Smooth muscle cell (in vitro differentiated cells): ENCODE measurements around the gene DDX4. TPM values are rescaled to one million over a fixed set of nuclear protein-coding genes. Genes with fewer than 3 reads are reported as not detected.
"Not testable (repeated sequence)": the region's sequence is repeated elsewhere in the genome, so short reads cannot be mapped to it uniquely, and the experiment has no call there.

Experiments used
- DNase-seq: peaks from one replicate; lab custom pipeline; 2025; ENCODE audit not compliant: unreplicated experiment; lab: John Stamatoyannopoulos, UW
- H2AFZ ChIP-seq: fragments of 200-600 bp; sonication (generic); 2 replicates; pipeline ENCODE4 v1.6.0; 2016; ENCODE audit warnings: antibody characterized with exemption, low read depth, mild to moderate bottlenecking
- H3F3A ChIP-seq: fragments of 200-600 bp; sonication (generic); 2 replicates; pipeline ENCODE4 v1.6.0; 2017; ENCODE audit warnings: antibody characterized with exemption, low read depth
- H3K27ac ChIP-seq: fragments of 200-600 bp; sonication (generic); 2 replicates; pipeline ENCODE4 v1.5.1; 2016; ENCODE audit warnings: low read depth, mild to moderate bottlenecking
- H3K27me3 ChIP-seq: fragments of 200-600 bp; sonication (generic); 2 replicates; pipeline ENCODE4 v1.6.1; 2016; ENCODE audit warnings: low read depth, mild to moderate bottlenecking
- H3K36me3 ChIP-seq: fragments of 200-600 bp; sonication (generic); 2 replicates; pipeline ENCODE4 v1.5.1; 2016; ENCODE audit warnings: low read depth
- H3K4me1 ChIP-seq: fragments of 200-600 bp; sonication (generic); 2 replicates; pipeline ENCODE4 v1.5.1; 2016; ENCODE audit warnings: low read depth
- H3K4me2 ChIP-seq: fragments of 200-600 bp; sonication (generic); 2 replicates; pipeline ENCODE4 v1.6.0; 2016; ENCODE audit warnings: mild to moderate bottlenecking
- H3K4me3 ChIP-seq: fragments of 200-600 bp; sonication (generic); 2 replicates; pipeline ENCODE4 v1.5.1; 2016; ENCODE audit warnings: mild to moderate bottlenecking
- H3K79me2 ChIP-seq: fragments of 200-600 bp; sonication (generic); 2 replicates; pipeline ENCODE4 v1.6.0; 2016; ENCODE audit warnings: low read depth, mild to moderate bottlenecking
- H3K9ac ChIP-seq: fragments of 200-600 bp; sonication (generic); 2 replicates; pipeline ENCODE4 v1.6.0; 2016; ENCODE audit warnings: low read depth
- H3K9me3 ChIP-seq: fragments of 200-600 bp; sonication (generic); replicated peaks from 2 replicates; pipeline ENCODE4 v1.5.1; 2016; ENCODE audit warnings: low read depth
- H4K20me1 ChIP-seq: fragments of 200-600 bp; sonication (generic); 2 replicates; pipeline ENCODE4 v1.6.0; 2016; ENCODE audit warnings: low read depth
- WGBS: methylation state at CpG from one replicate; pipeline ENCODE4 v1.1.7; 2016; ENCODE audit warnings: low lambda C conversion rate; 5-methylcytosine and 5-hydroxymethylcytosine counted together
- polyA plus RNA-seq: library from polyadenylated mRNA; unstranded; fragments of >200 nt; fragmentation: Nextera tagmentation; extraction: Ambion mirVana; gene quantifications from 2 replicates; pipeline ENCODE4 v1.2.1, GENCODE V29; 2016
- total RNA-seq: library from RNA; depleted of rRNA; stranded (reverse); fragments of >200 nt; gene quantifications from 2 replicates; pipeline ENCODE4 v1.2.3, GENCODE V29; 2014
- TF ChIP-seq, protein P1 (sequence below): fragments of 200-600 bp; sonication (generic); IDR thresholded peaks from 2 replicates; pipeline ENCODE4 v1.5.1; 2017; ENCODE audit warnings: borderline replicate concordance, mild to moderate bottlenecking, antibody characterized with exemption; ENCODE audit not compliant: insufficient read depth, poor library complexity, severe bottlenecking

DDX4 gene
- total and polyA plus RNA-seq, 2 experiments from 2014 or later, result 0.09 TPM; not detected in 1

DNA sequence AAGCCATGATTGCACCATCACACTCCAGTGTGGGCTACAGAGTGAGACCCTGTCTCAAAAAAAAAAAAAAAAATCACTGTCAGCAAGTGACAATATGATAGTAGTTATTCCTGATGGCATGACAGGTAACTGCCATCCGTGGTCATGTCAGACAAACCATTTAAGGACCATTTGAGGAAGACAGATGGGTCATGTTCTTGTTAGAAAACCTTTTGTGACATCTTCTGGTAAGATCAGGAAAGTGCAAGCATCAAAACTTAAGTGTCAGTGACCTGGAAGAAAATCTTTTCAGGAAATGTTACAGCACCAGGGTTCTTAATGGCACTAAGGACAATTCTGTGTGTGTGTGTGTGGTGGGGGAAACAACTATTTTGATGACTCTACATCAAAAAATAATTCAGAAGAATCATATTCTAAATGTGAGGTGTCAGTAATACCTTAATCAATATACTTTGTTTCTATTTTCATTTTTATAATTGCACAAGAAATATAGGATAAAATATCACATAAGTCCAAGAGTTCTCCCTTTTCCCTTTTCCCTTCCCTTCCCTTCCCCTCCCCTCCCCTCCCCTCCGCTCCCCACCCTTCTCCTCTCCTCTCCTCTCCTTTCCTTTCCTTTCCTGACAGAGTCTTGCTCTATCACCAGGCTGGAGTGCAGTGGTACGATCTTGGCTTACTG, 43.6 kb upstream of the DDX4 start:
- no peak for DNase-seq
- Histone ChIP-seq H3F3A (no peaks in the 10 kb centered on the region), H3K36me3 (no peaks in the 10 kb centered on the region), H3K9me3 (no peaks in the 10 kb centered on the region), H3K27ac (no peak overlapping the region), H2AFZ (no peak overlapping the region), H3K4me1 (no peaks in the 10 kb centered on the region), H3K4me3 (no peak overlapping the region), H3K79me2 (peaks cover 3% of the 10 kb centered on the region), H3K9ac (no peak overlapping the region), H3K4me2 (no peak overlapping the region), H3K27me3 (no peaks in the 10 kb centered on the region), H4K20me1 (peaks cover 1% of the 10 kb centered on the region)
- WGBS, result 79% methylated on average over 2 of the region's 3 CpGs
- TF ChIP-seq, protein P1, sequence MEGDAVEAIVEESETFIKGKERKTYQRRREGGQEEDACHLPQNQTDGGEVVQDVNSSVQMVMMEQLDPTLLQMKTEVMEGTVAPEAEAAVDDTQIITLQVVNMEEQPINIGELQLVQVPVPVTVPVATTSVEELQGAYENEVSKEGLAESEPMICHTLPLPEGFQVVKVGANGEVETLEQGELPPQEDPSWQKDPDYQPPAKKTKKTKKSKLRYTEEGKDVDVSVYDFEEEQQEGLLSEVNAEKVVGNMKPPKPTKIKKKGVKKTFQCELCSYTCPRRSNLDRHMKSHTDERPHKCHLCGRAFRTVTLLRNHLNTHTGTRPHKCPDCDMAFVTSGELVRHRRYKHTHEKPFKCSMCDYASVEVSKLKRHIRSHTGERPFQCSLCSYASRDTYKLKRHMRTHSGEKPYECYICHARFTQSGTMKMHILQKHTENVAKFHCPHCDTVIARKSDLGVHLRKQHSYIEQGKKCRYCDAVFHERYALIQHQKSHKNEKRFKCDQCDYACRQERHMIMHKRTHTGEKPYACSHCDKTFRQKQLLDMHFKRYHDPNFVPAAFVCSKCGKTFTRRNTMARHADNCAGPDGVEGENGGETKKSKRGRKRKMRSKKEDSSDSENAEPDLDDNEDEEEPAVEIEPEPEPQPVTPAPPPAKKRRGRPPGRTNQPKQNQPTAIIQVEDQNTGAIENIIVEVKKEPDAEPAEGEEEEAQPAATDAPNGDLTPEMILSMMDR, result peak; percentile 38

DNA sequence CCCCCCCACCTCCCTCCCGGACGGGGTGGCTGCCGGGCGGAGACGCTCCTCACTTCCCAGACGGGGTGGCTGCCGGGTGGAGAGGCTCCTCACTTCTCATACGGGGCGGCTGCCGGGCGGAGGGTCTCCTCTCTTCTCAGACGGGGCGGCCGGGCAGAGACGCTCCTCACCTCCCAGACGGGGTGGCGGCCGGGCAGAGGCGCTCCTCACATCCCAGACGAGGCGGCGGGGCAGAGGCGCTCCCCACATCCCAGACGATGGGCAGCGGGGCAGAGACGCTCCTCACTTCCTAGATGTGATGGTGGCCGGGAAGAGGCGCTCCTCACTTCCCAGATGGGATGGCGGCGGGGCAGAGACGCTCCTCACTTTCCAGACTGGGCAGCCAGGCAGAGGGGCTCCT, 41.2 kb upstream of the DDX4 start:
- H3K27ac ChIP-seq, DNase-seq: not testable (repeated sequence)
- WGBS, result over 99% methylated on average over 25 of the region's 31 CpGs

DNA sequence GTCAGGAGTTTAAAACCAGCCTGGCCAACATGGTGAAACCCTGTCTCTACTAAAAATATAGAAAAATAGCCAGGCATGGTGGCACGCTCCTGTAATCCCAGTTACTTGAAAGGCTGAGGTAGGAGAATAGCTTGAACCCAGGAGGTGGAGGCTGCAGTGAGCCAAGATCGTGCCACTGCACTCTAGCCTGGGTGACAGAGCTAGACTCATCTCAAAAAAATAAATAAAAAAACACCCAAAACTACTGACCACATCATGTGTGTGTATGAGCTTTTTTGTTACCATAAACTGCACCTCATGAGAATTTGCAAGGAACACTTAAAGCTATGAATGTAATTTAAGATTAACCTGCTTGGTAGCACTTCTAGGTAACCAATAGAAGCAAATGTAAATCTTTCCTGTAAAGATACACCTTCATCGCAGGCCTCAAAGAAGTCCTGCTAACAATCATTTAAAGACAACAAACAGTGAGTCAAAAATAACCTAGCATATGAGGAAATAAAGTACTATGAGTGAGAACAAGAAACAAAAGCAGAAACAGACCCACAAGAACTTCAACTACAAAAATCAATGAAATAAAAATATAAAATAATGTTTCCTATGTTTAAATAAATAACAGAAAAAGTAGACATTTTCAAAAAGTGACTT, 38.7 kb upstream of the DDX4 start:
- TF ChIP-seq, protein P1, result no peak
- Histone ChIP-seq H3K4me2 (no peak overlapping the region), H3K79me2 (peaks cover 11% of the 10 kb centered on the region), H2AFZ (no peak overlapping the region), H3K36me3 (peaks cover 9% of the 10 kb centered on the region), H3K9me3 (no peaks in the 10 kb centered on the region), H3K4me3 (no peak overlapping the region), H3K4me1 (no peaks in the 10 kb centered on the region), H3K27me3 (no peaks in the 10 kb centered on the region), H3K27ac (no peak overlapping the region), H3F3A (no peaks in the 10 kb centered on the region), H4K20me1 (peaks cover 3% of the 10 kb centered on the region), H3K9ac (no peak overlapping the region)
- 92% methylated on average over 3 of the region's 3 CpGs for WGBS
- no peak for DNase-seq

More for the DNA sequence above, 41.2 kb upstream of the DDX4 start:
- H3F3A ChIP-seq, H2AFZ ChIP-seq, H3K36me3 ChIP-seq, H3K4me1 ChIP-seq, H3K4me3 ChIP-seq, H3K4me2 ChIP-seq, H3K79me2 ChIP-seq, H3K27me3 ChIP-seq, H3K9ac ChIP-seq, H3K9me3 ChIP-seq, H4K20me1 ChIP-seq: not testable (repeated sequence)

DNA sequence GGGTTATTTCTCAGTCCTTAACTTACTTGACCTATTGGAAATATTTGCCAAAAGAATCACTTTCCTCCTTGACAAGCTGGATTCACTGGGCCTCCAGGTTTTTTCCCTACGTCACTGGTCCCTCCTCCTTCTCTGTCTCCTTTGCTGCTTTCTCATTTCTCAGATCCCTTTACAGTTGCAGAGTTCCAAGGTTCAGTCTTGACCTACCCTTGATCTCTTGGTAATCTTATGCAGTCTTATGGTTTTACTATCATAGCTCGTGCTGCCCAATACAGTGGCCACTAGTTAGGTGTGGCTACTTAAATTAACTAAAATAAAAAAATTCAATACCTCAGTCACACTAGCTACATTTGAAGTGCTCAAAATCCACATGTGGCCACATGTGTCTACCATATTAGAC, 37.1 kb upstream of the DDX4 start:
- no peak overlapping the region for H3K4me3 ChIP-seq
- H4K20me1 ChIP-seq, result peaks cover 3% of the 10 kb centered on the region
- no peaks in the 10 kb centered on the region for H3K4me1 ChIP-seq
- peaks cover 14% of the 10 kb centered on the region for H3K79me2 ChIP-seq
- WGBS, result 91% methylated on average over 2 of the region's 2 CpGs
- no peaks in the 10 kb centered on the region for H3K9me3 ChIP-seq
- H3K27me3 ChIP-seq, result no peaks in the 10 kb centered on the region
- DNase-seq, result no peak
- H3F3A ChIP-seq, result no peaks in the 10 kb centered on the region
- no peak overlapping the region for H3K4me2 ChIP-seq
- no peak overlapping the region for H3K27ac ChIP-seq
- TF ChIP-seq, protein P1, result no peak
- no peak overlapping the region for H3K9ac ChIP-seq
- H3K36me3 ChIP-seq, result peaks cover 9% of the 10 kb centered on the region
- no peak overlapping the region for H2AFZ ChIP-seq
